WERI-Rb-1 (cell line): ENCODE measurements around the gene PPFIA2.

Experiments
- DNase-seq: peaks from one replicate; pipeline ENCODE4 v3.0.0-alpha.2; 2020
- H3K27ac ChIP-seq: fragments of 250-450 bp; sonication (Bioruptor Pico); 2 replicates; pipeline ENCODE4 v1.5.1; 2020; ENCODE audit warnings: mild to moderate bottlenecking, moderate library complexity
- H3K27me3 ChIP-seq: fragments of 250-450 bp; sonication (Bioruptor Pico); 2 replicates; pipeline ENCODE4 v1.5.1; 2021; ENCODE audit warnings: mild to moderate bottlenecking, low read depth, moderate library complexity; ENCODE audit not compliant: insufficient read depth, severe bottlenecking
- H3K36me3 ChIP-seq: fragments of 250-450 bp; sonication (Bioruptor Pico); 2 replicates; pipeline ENCODE4 v1.5.1; 2020; ENCODE audit warnings: mild to moderate bottlenecking, moderate library complexity
- H3K4me3 ChIP-seq: 2 replicates; pipeline ENCODE4 v1.5.1; 2011; ENCODE audit warnings: low read depth, mild to moderate bottlenecking, control low read depth, low read length
- H3K9me3 ChIP-seq: fragments of 250-450 bp; sonication (Bioruptor Pico); 2 replicates; pipeline ENCODE4 v1.5.1; 2021; ENCODE audit warnings: mild to moderate bottlenecking, moderate library complexity; ENCODE audit not compliant: severe bottlenecking
- TF ChIP-seq, protein P1 (sequence below): IDR thresholded peaks from 2 replicates; pipeline ENCODE4 v1.5.1; 2011; ENCODE audit warnings: low read depth, mild to moderate bottlenecking, control low read depth, inconsistent platforms, low read length

PPFIA2 gene

DNA sequence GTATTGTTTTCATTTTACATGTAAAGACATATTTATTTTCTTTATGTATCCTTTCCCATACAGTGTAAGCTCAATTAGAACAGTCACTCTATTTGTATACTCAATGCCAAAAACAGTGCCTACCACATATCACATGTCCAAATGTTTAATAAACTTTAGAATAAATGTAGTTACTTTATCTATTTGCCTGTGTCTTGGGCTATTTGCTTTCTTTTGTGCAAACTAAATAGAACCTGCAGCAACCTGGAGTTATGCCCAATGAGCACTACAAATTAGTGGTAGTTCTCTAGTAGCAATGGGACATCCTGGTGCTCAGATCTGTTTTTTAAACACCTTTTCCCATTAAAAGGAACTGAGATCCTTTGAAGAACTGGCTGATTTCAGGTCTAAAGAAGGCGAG is 186.7 kb downstream of the PPFIA2 start:
- no peaks in the 10 kb centered on the region for H3K36me3 ChIP-seq
- no peak overlapping the region for H3K4me3 ChIP-seq
- no peaks in the 10 kb centered on the region for H3K27me3 ChIP-seq
- H3K27ac ChIP-seq: no peak overlapping the region
- TF ChIP-seq, protein P1, sequence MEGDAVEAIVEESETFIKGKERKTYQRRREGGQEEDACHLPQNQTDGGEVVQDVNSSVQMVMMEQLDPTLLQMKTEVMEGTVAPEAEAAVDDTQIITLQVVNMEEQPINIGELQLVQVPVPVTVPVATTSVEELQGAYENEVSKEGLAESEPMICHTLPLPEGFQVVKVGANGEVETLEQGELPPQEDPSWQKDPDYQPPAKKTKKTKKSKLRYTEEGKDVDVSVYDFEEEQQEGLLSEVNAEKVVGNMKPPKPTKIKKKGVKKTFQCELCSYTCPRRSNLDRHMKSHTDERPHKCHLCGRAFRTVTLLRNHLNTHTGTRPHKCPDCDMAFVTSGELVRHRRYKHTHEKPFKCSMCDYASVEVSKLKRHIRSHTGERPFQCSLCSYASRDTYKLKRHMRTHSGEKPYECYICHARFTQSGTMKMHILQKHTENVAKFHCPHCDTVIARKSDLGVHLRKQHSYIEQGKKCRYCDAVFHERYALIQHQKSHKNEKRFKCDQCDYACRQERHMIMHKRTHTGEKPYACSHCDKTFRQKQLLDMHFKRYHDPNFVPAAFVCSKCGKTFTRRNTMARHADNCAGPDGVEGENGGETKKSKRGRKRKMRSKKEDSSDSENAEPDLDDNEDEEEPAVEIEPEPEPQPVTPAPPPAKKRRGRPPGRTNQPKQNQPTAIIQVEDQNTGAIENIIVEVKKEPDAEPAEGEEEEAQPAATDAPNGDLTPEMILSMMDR: no peak
- H3K9me3 ChIP-seq: no peaks in the 10 kb centered on the region
- DNase-seq: no peak

DNA sequence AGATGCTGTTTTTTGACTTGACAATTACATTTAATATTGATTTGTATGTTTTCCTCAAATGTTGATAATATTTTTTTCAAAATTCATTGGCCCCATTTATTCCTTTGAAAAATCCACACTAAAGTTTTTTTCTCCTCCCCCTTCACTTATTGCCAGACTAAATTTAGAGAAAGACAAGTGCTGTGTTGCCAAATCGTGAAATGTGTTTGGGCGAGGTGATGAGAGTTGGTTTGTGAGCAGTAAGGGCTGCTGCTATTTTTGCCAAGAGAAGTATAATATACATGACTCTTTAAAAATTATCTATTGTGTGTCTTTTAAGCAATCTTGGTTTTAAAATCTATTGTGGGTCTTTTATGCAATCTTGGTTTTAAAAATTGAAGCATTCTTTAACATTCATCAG is 188.9 kb downstream of the PPFIA2 start:
- DNase-seq: no peak
- H3K36me3 ChIP-seq: no peaks in the 10 kb centered on the region
- no peak overlapping the region for H3K27ac ChIP-seq
- no peaks in the 10 kb centered on the region for H3K9me3 ChIP-seq
- no peaks in the 10 kb centered on the region for H3K27me3 ChIP-seq
- TF ChIP-seq, protein P1: no peak
- no peak overlapping the region for H3K4me3 ChIP-seq

DNA sequence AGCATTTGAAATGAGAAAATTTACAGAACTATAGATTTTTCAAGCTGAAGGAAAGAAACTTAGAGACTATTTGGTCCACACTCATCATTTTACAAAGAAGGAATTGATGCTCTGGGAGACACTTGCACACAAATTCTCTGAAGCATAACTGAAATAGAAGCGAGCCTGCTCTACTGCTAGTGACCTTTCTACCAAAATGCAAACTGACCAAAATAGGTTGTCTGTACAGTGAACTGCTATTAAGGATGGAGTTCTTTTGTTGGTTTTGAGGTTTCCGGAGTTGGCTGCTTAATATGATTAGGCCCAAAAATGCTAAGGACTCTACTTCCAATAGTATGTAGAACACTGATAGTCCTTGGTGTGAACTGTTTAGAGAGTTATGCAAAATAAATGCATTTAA is 194.9 kb downstream of the PPFIA2 start:
- Histone ChIP-seq H3K9me3 (no peaks in the 10 kb centered on the region), H3K4me3 (no peak overlapping the region), H3K27me3 (no peaks in the 10 kb centered on the region), H3K27ac (no peak overlapping the region), H3K36me3 (no peaks in the 10 kb centered on the region)
- TF ChIP-seq, protein P1: no peak
- no peak for DNase-seq

DNA sequence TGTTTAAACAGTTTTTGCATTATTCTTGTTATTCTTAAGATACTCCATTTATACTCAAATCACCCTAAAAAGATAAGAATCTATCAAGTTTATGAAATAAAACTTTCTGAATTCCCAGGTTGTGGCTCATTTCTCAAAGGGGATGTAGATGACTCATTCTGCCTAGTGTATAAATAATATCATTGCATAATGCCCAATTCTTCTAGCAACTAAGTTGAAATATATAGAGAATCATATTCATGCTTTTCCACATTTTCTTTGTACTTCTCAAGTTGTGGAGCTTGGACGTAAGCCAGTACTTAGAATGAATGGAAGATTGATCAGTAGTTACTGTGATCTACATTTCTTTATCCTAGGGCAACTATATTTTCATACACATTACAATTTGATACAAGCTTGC is 201.1 kb downstream of the PPFIA2 start:
- no peak overlapping the region for H3K4me3 ChIP-seq
- TF ChIP-seq, protein P1: no peak
- no peak overlapping the region for H3K27ac ChIP-seq
- no peaks in the 10 kb centered on the region for H3K27me3 ChIP-seq
- no peaks in the 10 kb centered on the region for H3K36me3 ChIP-seq
- no peaks in the 10 kb centered on the region for H3K9me3 ChIP-seq
- no peak for DNase-seq

DNA sequence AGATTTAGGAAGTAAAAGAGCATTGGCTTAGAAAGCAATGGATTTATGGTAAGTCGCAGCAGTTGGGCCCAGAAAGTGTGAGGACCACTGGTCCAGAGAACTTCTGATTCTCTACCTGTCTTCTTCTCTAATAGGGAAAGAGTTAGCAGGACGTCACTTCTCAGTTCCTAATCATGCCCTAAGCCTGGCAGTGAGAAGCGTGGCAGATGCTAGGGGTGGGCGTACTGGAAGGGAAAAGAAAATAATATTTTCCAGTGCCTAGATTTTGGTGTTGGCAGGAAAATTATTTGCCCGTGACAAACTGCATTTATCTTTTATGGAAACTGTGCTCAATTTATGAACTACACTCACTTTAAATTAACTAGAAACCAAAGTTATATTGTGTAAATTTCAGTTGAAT is 212.3 kb downstream of the PPFIA2 start:
- H3K9me3 ChIP-seq: no peaks in the 10 kb centered on the region
- no peak overlapping the region for H3K4me3 ChIP-seq
- H3K27ac ChIP-seq: no peak overlapping the region
- no peak for DNase-seq
- no peaks in the 10 kb centered on the region for H3K36me3 ChIP-seq
- H3K27me3 ChIP-seq: no peaks in the 10 kb centered on the region
- TF ChIP-seq, protein P1: no peak

DNA sequence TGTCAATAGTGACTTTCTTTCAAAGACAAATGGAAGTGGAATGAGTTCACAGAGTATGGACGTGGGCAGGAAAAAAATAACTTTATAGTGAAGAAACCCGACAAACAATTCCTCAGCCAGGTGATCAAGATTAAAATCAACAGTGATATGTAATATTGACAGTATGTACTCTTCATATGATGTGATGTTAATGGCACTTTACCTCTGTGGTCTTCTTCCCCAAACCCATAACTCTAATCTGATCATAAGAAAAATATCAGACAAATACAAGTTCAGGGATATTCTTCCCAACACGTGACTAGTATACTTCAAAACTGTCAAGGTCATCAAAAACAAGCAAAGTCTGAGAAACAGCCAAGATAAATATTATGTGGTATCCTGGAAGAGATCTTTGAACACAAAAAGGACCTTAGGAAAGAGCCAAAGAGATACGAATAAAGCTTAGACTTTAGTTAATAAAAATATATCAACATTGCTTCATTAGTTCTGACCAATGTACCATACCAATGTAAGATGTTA is 215.5 kb downstream of the PPFIA2 start:
- H3K27ac ChIP-seq: no peak overlapping the region
- no peaks in the 10 kb centered on the region for H3K9me3 ChIP-seq
- no peaks in the 10 kb centered on the region for H3K36me3 ChIP-seq
- TF ChIP-seq, protein P1: no peak
- no peak for DNase-seq
- H3K4me3 ChIP-seq: no peak overlapping the region
- no peaks in the 10 kb centered on the region for H3K27me3 ChIP-seq
